ENCODE data around the gene HFE.

- no peak for TF ChIP-seq CTCF (IDR thresholded peaks at IDR 0.05; ENCODE audit: poor library complexity, severe bottlenecking)
- TF ChIP-seq REST (IDR thresholded peaks at IDR 0.05; ENCODE audit: borderline replicate concordance) = no peak
- no peak for TF ChIP-seq POLR2AphosphoS5 (IDR thresholded peaks at IDR 0.05)
- no peak for TF ChIP-seq EZH2 (IDR thresholded peaks at IDR 0.05; ENCODE audit: borderline replicate concordance, insufficient read depth, low read length, poor library complexity, severe bottlenecking)
- TF ChIP-seq RAD21 (conservative IDR thresholded peaks at IDR 0.05) = no peak
- no peak for TF ChIP-seq MXI1 (conservative IDR thresholded peaks at IDR 0.05; ENCODE audit: poor library complexity, severe bottlenecking)
- no peak for TF ChIP-seq SMC3 (conservative IDR thresholded peaks at IDR 0.05; ENCODE audit: poor library complexity)
Measured at GRCh38 chr6:26136321-26136720, 49.1 kb downstream of the HFE start.
